Endothelial cell of umbilical vein (primary cell): Measurements from ENCODE around the gene TEX36. TPM values are rescaled to one million over a fixed set of nuclear protein-coding genes. Genes with fewer than 3 reads are reported as not detected.

Experiments
- BruUV-seq: library from RNA; stranded (reverse); fragments of 400-500 nt; replicated peaks from 2 replicates; lab custom pipeline; 2021; lab: Mats Ljungman, UMichigan
- CTCF ChIA-PET: fragments of 300-600, 350-600 bp; sonication (Branson Sonifier 250); formaldehyde crosslinking; loops from one replicate; lab custom pipeline; 2021; ENCODE audit warnings: antibody characterized with exemption, inconsistent platforms; lab: Charles Lee
- POLR2A ChIA-PET: fragments of 300-600, 350-600 bp; sonication (Branson Sonifier 250); formaldehyde crosslinking; loops from one replicate; lab custom pipeline; 2021; ENCODE audit warnings: antibody characterized with exemption, inconsistent platforms; lab: Charles Lee
- DNase-seq: peaks from one replicate; pipeline ENCODE4 v3.0.0-alpha.2; 2011; ENCODE audit warnings: low read depth, low spot score
- FAIRE-seq: peaks from 2 replicates; lab custom pipeline; 2011; peaks lifted over from hg19 to GRCh38; lab: Jason Lieb, UNC
- H2AFZ ChIP-seq: 2 replicates; pipeline ENCODE4 v1.6.0; 2012; ENCODE audit warnings: low read depth, low read length, control low read depth, inconsistent platforms
- H3K27ac ChIP-seq: 2 replicates; pipeline ENCODE4 v1.5.1; 2011; ENCODE audit warnings: low read depth, mild to moderate bottlenecking, control low read depth, low read length, moderate library complexity; ENCODE audit not compliant: insufficient read depth
- H3K27me3 ChIP-seq, 2 experiments: 2 replicates each; pipeline versions ENCODE4 v1.6.0 to v1.6.1; 2011; ENCODE audit warnings: low read length in 2 of 2, mixed read lengths in 1 of 2; ENCODE audit not compliant: control insufficient read depth in 2 of 2, insufficient read depth in 2 of 2
- H3K36me3 ChIP-seq, 2 experiments: 2 replicates in 1 of 2; 3 replicates in 1 of 2; pipeline ENCODE4 v1.5.1; 2011; ENCODE audit warnings: low read length in 2 of 2, mild to moderate bottlenecking in 1 of 2, moderate library complexity in 1 of 2; ENCODE audit not compliant: control insufficient read depth in 2 of 2, insufficient read depth in 2 of 2; ENCODE audit errors: extremely low read depth in 1 of 2
- H3K4me1 ChIP-seq: 3 replicates; pipeline ENCODE4 v1.5.1; 2011; ENCODE audit warnings: mild to moderate bottlenecking, low read length; ENCODE audit not compliant: control insufficient read depth, insufficient read depth; ENCODE audit errors: extremely low read depth
- H3K4me2 ChIP-seq: 2 replicates; pipeline ENCODE4 v1.6.1; 2011; ENCODE audit warnings: low read length, control low read depth, mixed read lengths; ENCODE audit not compliant: insufficient read depth
- H3K4me3 ChIP-seq, 3 experiments: fragments of 200-600 bp in 1 of 3; sonication (generic), shearing (Covaris generic) in 1 of 3; replicated peaks in 1 of 3; 2 replicates each; pipeline ENCODE4 v1.5.1; 2011 to 2016; ENCODE audit warnings: control low read depth in 3 of 3, low read length in 3 of 3, mild to moderate bottlenecking in 2 of 3, inconsistent platforms in 1 of 3, low read depth in 1 of 3, moderate library complexity in 1 of 3; ENCODE audit not compliant: insufficient read depth in 1 of 3
- H3K79me2 ChIP-seq: 2 replicates; pipeline ENCODE4 v1.6.0; 2012; ENCODE audit warnings: low read length, inconsistent platforms; ENCODE audit not compliant: control insufficient read depth, insufficient read depth
- H3K9ac ChIP-seq: replicated peaks from 2 replicates; pipeline ENCODE3; 2011; ENCODE audit warnings: low read length, control low read depth; ENCODE audit not compliant: insufficient read depth; ENCODE audit errors: extremely low read depth
- H3K9me1 ChIP-seq: replicated peaks from 3 replicates; pipeline ENCODE4 v1.6.0; 2011; ENCODE audit warnings: mild to moderate bottlenecking, low read length; ENCODE audit not compliant: control insufficient read depth, insufficient read depth; ENCODE audit errors: extremely low read depth
- H3K9me3 ChIP-seq: replicated peaks from 2 replicates; pipeline ENCODE4 v1.5.1; 2012; ENCODE audit warnings: low read length, inconsistent platforms; ENCODE audit not compliant: control insufficient read depth, insufficient read depth
- H4K20me1 ChIP-seq: replicated peaks from 2 replicates; pipeline ENCODE3; 2011; ENCODE audit warnings: mild to moderate bottlenecking, low read length; ENCODE audit not compliant: control insufficient read depth, insufficient read depth; ENCODE audit errors: extremely low read depth
- CTCF ChIP-seq, 2 donors: IDR thresholded peaks; 1 replicate in 1 of 2; 2 replicates in 1 of 2; pipeline ENCODE4 v1.5.1; 2011; ENCODE audit warnings: low read length in 2 of 2, mild to moderate bottlenecking in 2 of 2, moderate library complexity in 2 of 2, control low read depth in 1 of 2, inconsistent platforms in 1 of 2, low read depth in 1 of 2; ENCODE audit not compliant: insufficient read depth in 1 of 2; ENCODE audit errors: extremely low read depth in 1 of 2
- EZH2 ChIP-seq: IDR thresholded peaks from 2 replicates; pipeline ENCODE4 v1.6.1; 2012; ENCODE audit warnings: borderline replicate concordance, low read depth, mild to moderate bottlenecking, moderate library complexity, low read length, inconsistent platforms; ENCODE audit not compliant: severe bottlenecking
- FOS ChIP-seq: IDR thresholded peaks from 2 replicates; pipeline ENCODE4 v1.6.1; 2011; ENCODE audit warnings: mild to moderate bottlenecking, low read length, moderate library complexity, borderline replicate concordance; ENCODE audit not compliant: insufficient read depth
- GATA2 ChIP-seq: IDR thresholded peaks from 2 replicates; pipeline ENCODE4 v1.7.0; 2011; ENCODE audit warnings: low read depth, mild to moderate bottlenecking, moderate library complexity, mixed read lengths, low read length; ENCODE audit not compliant: insufficient read length, insufficient read depth
- JUN ChIP-seq: IDR thresholded peaks from 2 replicates; pipeline ENCODE4 v1.6.1; 2011; ENCODE audit warnings: borderline replicate concordance, low read depth; ENCODE audit not compliant: insufficient read length, insufficient read depth
- MAX ChIP-seq: IDR thresholded peaks from 2 replicates; pipeline ENCODE4 v1.6.1; 2011; ENCODE audit not compliant: insufficient read depth, insufficient read length
- MYC ChIP-seq: IDR thresholded peaks from one replicate; pipeline ENCODE4 v1.6.1; 2011; ENCODE audit warnings: mild to moderate bottlenecking, low read depth, low read length
- POLR2A ChIP-seq: IDR thresholded peaks from 2 replicates; pipeline ENCODE4 v1.6.1; 2012; ENCODE audit warnings: low read depth, mild to moderate bottlenecking, control low read depth, low read length
- POLR2AphosphoS5 ChIP-seq: IDR thresholded peaks from 2 replicates; pipeline ENCODE4 v1.6.1; 2012; ENCODE audit warnings: low read depth, mild to moderate bottlenecking, control low read depth, low read length, moderate library complexity; ENCODE audit not compliant: insufficient read depth
- dilution Hi-C: fragments of 300-500 bp; cut with MboI; formaldehyde crosslinking; loops from one replicate; pipeline ENCODE4 v1.15.0; 2019; ENCODE audit warnings: low sequenced_read_pairs; ENCODE audit not compliant: extremely low pct_ligation_motif_present
- intact Hi-C: fragments of 100-400 bp; cut with micrococcal nuclease; formaldehyde crosslinking; loops from one replicate; pipeline ENCODE4 v1.10.0; 2022
- polyA plus RNA-seq, 4 experiments: library from polyadenylated mRNA; depleted of rRNA in 3 of 4; stranded (reverse) in 3 of 4; unstranded in 1 of 4; fragments of >200 nt; gene quantifications; 2 replicates each; pipeline versions ENCODE4 v1.2.1 to v1.2.3, GENCODE V29; 2011 to 2012; ENCODE audit warnings: missing spikeins in 1 of 4
- total RNA-seq: library from RNA; stranded (reverse); gene quantifications from 2 replicates; pipeline ENCODE4 v1.2.3, GENCODE V29; 2021

Gene TEX36
- total and polyA plus RNA-seq, 2 donors (not counting 3 experiments of a cell fraction or from before 2014, with no cell fraction given) = not detected

- Histone ChIP-seq H2AFZ (no peak overlapping the region), H3K9me3 (no peaks in the 10 kb centered on the region), H3K27ac (no peak overlapping the region), H3K79me2 (no peaks in the 10 kb centered on the region), H3K27me3 (peaks cover 0 to 2% of the 10 kb centered on the region in 2 experiments), H4K20me1 (no peaks in the 10 kb centered on the region), H3K9me1 (no peaks in the 10 kb centered on the region), H3K36me3 (no peaks in the 10 kb centered on the region), H3K4me2 (no peak overlapping the region), H3K9ac (no peak overlapping the region), H3K4me3 (no peak overlapping the region), H3K4me1 (peaks cover 20% of the 10 kb centered on the region)
- dilution Hi-C loops (no loop called here), intact Hi-C loops (loop anchor here (1.0 to 5.0 kb wide), 8 partner anchors 22 to 636 kb away; partner anchors contain the start of gene EDRF1)
- TF ChIP-seq CTCF (IDR thresholded peaks at IDR 0.05; ENCODE audit: extremely low read depth in 1 of 2, insufficient read depth in 1 of 2, low read depth in 1 of 2, low read length in 2 of 2) (no peak), MYC (no peak), GATA2 (no peak), EZH2 (no peak), JUN (no peak), FOS (no peak), POLR2AphosphoS5 (no peak), POLR2A (no peak), MAX (no peak)
- no TSS peak for BruUV-seq
- ChIA-PET POLR2A (interaction anchor here (0.6 kb wide), 1 partner anchor 347 kb away, joined by 3 read pairs; no protein-coding TSS in a partner anchor), CTCF (interaction anchor here (0.8 to 3.0 kb wide), 9 partner anchors 17 to 1089 kb away, joined by 3 to 22 read pairs (median 6); no protein-coding TSS in a partner anchor)
- DNase-seq (no peak), FAIRE-seq (no peak)
Measured at GRCh38 chr10:125628104-125629049, 54.6 kb downstream of the TEX36 start.
